ENCODE results near the gene EIF2B4. TPM values are rescaled to one million over a fixed set of nuclear protein-coding genes. Genes with fewer than 3 reads are reported as not detected.

EIF2B4 gene
- total RNA-seq, 1 experiment from 2014 or later: 30.6 TPM

- H2AFZ ChIP-seq (ENCODE audit: low read length): no peak overlapping the region
- no peaks in the 10 kb centered on the region for H3K9me3 ChIP-seq (ENCODE audit: low read length)
- H3K27ac ChIP-seq (ENCODE audit: low read length): no peak overlapping the region
- H3K79me2 ChIP-seq (ENCODE audit: low read length): peaks cover 46% of the 10 kb centered on the region
- no peaks in the 10 kb centered on the region for H3K27me3 ChIP-seq (ENCODE audit: low read length)
- no peak for DNase-seq
- no peaks in the 10 kb centered on the region for H3K9me2 ChIP-seq (replicated peaks; ENCODE audit: insufficient read depth, low read length)
- H3K36me3 ChIP-seq (ENCODE audit: insufficient read depth, low read length): peaks cover 28% of the 10 kb centered on the region
- H3K9ac ChIP-seq (ENCODE audit: low read length): no peak overlapping the region
- no peaks in the 10 kb centered on the region for H4K20me1 ChIP-seq (ENCODE audit: insufficient read depth, low read depth, low read length)
- H3K4me2 ChIP-seq (ENCODE audit: low read depth, low read length, poor library complexity, severe bottlenecking): no peak overlapping the region
- H3K4me1 ChIP-seq (ENCODE audit: low read length): peaks cover 27% of the 10 kb centered on the region
- H3K4me3 ChIP-seq (ENCODE audit: low read length): no peak overlapping the region
Observed at GRCh38 chr2:27373567-27373966, 3.4 kb upstream of the EIF2B4 start.

- DNase-seq: no peak
- Histone ChIP-seq H3K9me2 (replicated peaks; ENCODE audit: insufficient read depth, low read length) (no peaks in the 10 kb centered on the region), H3K4me2 (ENCODE audit: low read depth, low read length, poor library complexity, severe bottlenecking) (no peak overlapping the region), H3K79me2 (ENCODE audit: low read length) (peaks cover 48% of the 10 kb centered on the region), H3K4me3 (ENCODE audit: low read length) (no peak overlapping the region), H3K27ac (ENCODE audit: low read length) (no peak overlapping the region), H3K4me1 (ENCODE audit: low read length) (peaks cover 32% of the 10 kb centered on the region), H2AFZ (ENCODE audit: low read length) (no peak overlapping the region), H3K9ac (ENCODE audit: low read length) (no peak overlapping the region), H3K9me3 (ENCODE audit: low read length) (no peaks in the 10 kb centered on the region), H4K20me1 (ENCODE audit: insufficient read depth, low read depth, low read length) (no peaks in the 10 kb centered on the region), H3K36me3 (ENCODE audit: insufficient read depth, low read length) (peaks cover 31% of the 10 kb centered on the region), H3K27me3 (ENCODE audit: low read length) (no peaks in the 10 kb centered on the region)
Observed at GRCh38 chr2:27372937-27373336, 2.8 kb upstream of the EIF2B4 start.

GRCh38 chr2:27370816-27371620 lies 880 bp upstream of the EIF2B4 start:
- peak overlapping the region; percentile 87 for H3K27ac ChIP-seq (ENCODE audit: low read length)
- H3K9me3 ChIP-seq (ENCODE audit: low read length): no peaks in the 10 kb centered on the region
- peak overlapping the region; percentile 97 for H3K9ac ChIP-seq (ENCODE audit: low read length)
- H3K4me3 ChIP-seq (ENCODE audit: low read length): peak overlapping the region; percentile 95
- H2AFZ ChIP-seq (ENCODE audit: low read length): no peak overlapping the region
- H3K9me2 ChIP-seq (replicated peaks; ENCODE audit: insufficient read depth, low read length): no peaks in the 10 kb centered on the region
- peaks cover 48% of the 10 kb centered on the region for H3K79me2 ChIP-seq (ENCODE audit: low read length)
- no peaks in the 10 kb centered on the region for H4K20me1 ChIP-seq (ENCODE audit: insufficient read depth, low read depth, low read length)
- peak overlapping the region; percentile 100 for H3K4me2 ChIP-seq (ENCODE audit: low read depth, low read length, poor library complexity, severe bottlenecking)
- DNase-seq: peak; percentile 92
- no peaks in the 10 kb centered on the region for H3K27me3 ChIP-seq (ENCODE audit: low read length)
- H3K36me3 ChIP-seq (ENCODE audit: insufficient read depth, low read length): peaks cover 41% of the 10 kb centered on the region
- H3K4me1 ChIP-seq (ENCODE audit: low read length): peaks cover 32% of the 10 kb centered on the region

DNA sequence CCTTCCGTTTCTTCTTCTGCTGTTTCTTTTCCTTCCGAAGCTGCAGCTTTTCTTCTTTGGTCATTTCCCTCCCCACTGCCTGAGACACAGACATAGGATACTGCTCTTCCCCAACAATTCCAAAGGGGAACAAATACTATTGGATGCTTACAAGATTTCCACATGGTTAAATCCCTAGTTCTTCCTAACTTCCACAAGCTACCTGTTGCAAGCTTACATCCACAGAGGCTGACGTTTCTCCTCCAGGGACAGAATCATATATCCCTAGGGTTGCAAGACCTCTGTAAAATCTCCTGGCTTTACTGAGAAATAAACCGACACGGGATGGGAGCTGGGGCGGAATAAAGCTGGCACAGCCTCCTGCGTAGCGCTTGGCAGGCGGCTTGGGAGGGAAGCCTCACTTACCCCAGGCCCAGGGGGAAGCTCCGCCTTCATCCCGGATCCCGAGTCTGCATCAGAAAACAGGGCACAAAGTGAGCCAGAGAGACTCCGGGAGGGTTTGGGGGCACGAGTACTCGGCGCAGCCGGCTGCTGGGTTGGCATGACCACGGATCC lies 590 bp downstream of the EIF2B4 start:
- Histone ChIP-seq H3K79me2 (ENCODE audit: low read length) (peaks cover 48% of the 10 kb centered on the region), H3K27me3 (ENCODE audit: low read length) (no peaks in the 10 kb centered on the region), H3K9ac (ENCODE audit: low read length) (peak overlapping the region; percentile 92), H3K4me3 (ENCODE audit: low read length) (peak overlapping the region; percentile 95), H3K36me3 (ENCODE audit: insufficient read depth, low read length) (peaks cover 40% of the 10 kb centered on the region), H3K4me2 (ENCODE audit: low read depth, low read length, poor library complexity, severe bottlenecking) (peak overlapping the region; percentile 99), H3K9me3 (ENCODE audit: low read length) (no peaks in the 10 kb centered on the region), H3K4me1 (ENCODE audit: low read length) (peaks cover 32% of the 10 kb centered on the region), H2AFZ (ENCODE audit: low read length) (peak overlapping the region; percentile 79; the same call in 1 of the 2 replicates), H4K20me1 (ENCODE audit: insufficient read depth, low read depth, low read length) (no peaks in the 10 kb centered on the region), H3K9me2 (replicated peaks; ENCODE audit: insufficient read depth, low read length) (no peaks in the 10 kb centered on the region), H3K27ac (ENCODE audit: low read length) (peak overlapping the region; percentile 59)
- DNase-seq: no peak

- no peak overlapping the region for H3K4me2 ChIP-seq (ENCODE audit: low read depth, low read length, poor library complexity, severe bottlenecking)
- no peaks in the 10 kb centered on the region for H3K9me2 ChIP-seq (replicated peaks; ENCODE audit: insufficient read depth, low read length)
- H3K9ac ChIP-seq (ENCODE audit: low read length): no peak overlapping the region
- no peaks in the 10 kb centered on the region for H3K9me3 ChIP-seq (ENCODE audit: low read length)
- DNase-seq: no peak
- peaks cover 36% of the 10 kb centered on the region for H3K36me3 ChIP-seq (ENCODE audit: insufficient read depth, low read length)
- H3K4me1 ChIP-seq (ENCODE audit: low read length): peaks cover 9% of the 10 kb centered on the region
- H3K79me2 ChIP-seq (ENCODE audit: low read length): peaks cover 6% of the 10 kb centered on the region
- H3K27ac ChIP-seq (ENCODE audit: low read length): no peak overlapping the region
- H2AFZ ChIP-seq (ENCODE audit: low read length): no peak overlapping the region
- H3K27me3 ChIP-seq (ENCODE audit: low read length): no peaks in the 10 kb centered on the region
- no peaks in the 10 kb centered on the region for H4K20me1 ChIP-seq (ENCODE audit: insufficient read depth, low read depth, low read length)
- H3K4me3 ChIP-seq (ENCODE audit: low read length): no peak overlapping the region
Observed at GRCh38 chr2:27363933-27364332, 6.2 kb downstream of the EIF2B4 start.

GRCh38 chr2:27362678-27363420 lies 7.3 kb downstream of the EIF2B4 start:
- H3K9me3 ChIP-seq (ENCODE audit: low read length): no peaks in the 10 kb centered on the region
- H3K4me3 ChIP-seq (ENCODE audit: low read length): no peak overlapping the region
- H3K27ac ChIP-seq (ENCODE audit: low read length): no peak overlapping the region
- no peaks in the 10 kb centered on the region for H3K27me3 ChIP-seq (ENCODE audit: low read length)
- no peaks in the 10 kb centered on the region for H4K20me1 ChIP-seq (ENCODE audit: insufficient read depth, low read depth, low read length)
- H3K4me2 ChIP-seq (ENCODE audit: low read depth, low read length, poor library complexity, severe bottlenecking): no peak overlapping the region
- H3K4me1 ChIP-seq (ENCODE audit: low read length): peaks cover 4% of the 10 kb centered on the region
- H2AFZ ChIP-seq (ENCODE audit: low read length): no peak overlapping the region
- peaks cover 38% of the 10 kb centered on the region for H3K36me3 ChIP-seq (ENCODE audit: insufficient read depth, low read length)
- DNase-seq: no peak
- H3K9ac ChIP-seq (ENCODE audit: low read length): no peak overlapping the region
- peaks cover 8% of the 10 kb centered on the region for H3K79me2 ChIP-seq (ENCODE audit: low read length)
- no peaks in the 10 kb centered on the region for H3K9me2 ChIP-seq (replicated peaks; ENCODE audit: insufficient read depth, low read length)

GRCh38 chr2:27356382-27357181 lies 13.6 kb downstream of the EIF2B4 start, which contains the start of gene GTF3C2:
GTF3C2 (minus strand) TSS chr2:27356764; CDS start chr2:27343554, 13,210 bp downstream.
- H3K9me2 ChIP-seq (replicated peaks; ENCODE audit: insufficient read depth, low read length): no peaks in the 10 kb centered on the region
- peak within 1 kb of the TSS; percentile 80; the same call in 1 of the 2 replicates for H2AFZ ChIP-seq (ENCODE audit: low read length)
- peak; percentile 98 for DNase-seq
- no peaks in the 10 kb centered on the region for H3K27me3 ChIP-seq (ENCODE audit: low read length)
- H3K79me2 ChIP-seq (ENCODE audit: low read length): peaks cover 66% of the 10 kb centered on the region
- peak within 1 kb of the TSS; percentile 99 for H3K4me2 ChIP-seq (ENCODE audit: low read depth, low read length, poor library complexity, severe bottlenecking)
- H4K20me1 ChIP-seq (ENCODE audit: insufficient read depth, low read depth, low read length): no peaks in the 10 kb centered on the region
- H3K4me3 ChIP-seq (ENCODE audit: low read length): peak within 1 kb of the TSS; percentile 89
- H3K9me3 ChIP-seq (ENCODE audit: low read length): no peaks in the 10 kb centered on the region
- H3K9ac ChIP-seq (ENCODE audit: low read length): peak within 1 kb of the TSS; percentile 89
- peaks cover 9% of the 10 kb centered on the region for H3K36me3 ChIP-seq (ENCODE audit: insufficient read depth, low read length)
- peak within 1 kb of the TSS; percentile 78 for H3K27ac ChIP-seq (ENCODE audit: low read length)
- H3K4me1 ChIP-seq (ENCODE audit: low read length): peaks cover 41% of the 10 kb centered on the region
